DOHH2 (cell line): Measurements from ENCODE around the gene SFRP5.

Experiments
- H3F3A ChIP-seq: fragments of 200-600 bp; sonication (generic), shearing (Covaris generic); 2 replicates; pipeline ENCODE4 v1.6.0; 2016; ENCODE audit warnings: antibody characterized with exemption, mild to moderate bottlenecking; ENCODE audit not compliant: control insufficient read depth, insufficient read depth
- H3K27ac ChIP-seq: fragments of 200-600 bp; sonication (generic); 2 replicates; pipeline ENCODE4 v1.5.1; 2014; ENCODE audit warnings: low read depth, mild to moderate bottlenecking, low read length, moderate library complexity
- H3K27me3 ChIP-seq: fragments of 200-600 bp; sonication (generic); 2 replicates; pipeline ENCODE4 v1.6.1; 2014; ENCODE audit warnings: mild to moderate bottlenecking, low read length, mixed read lengths; ENCODE audit not compliant: control insufficient read depth
- H3K36me3 ChIP-seq: fragments of 200-600 bp; sonication (generic); 2 replicates; pipeline ENCODE4 v1.6.1; 2014; ENCODE audit warnings: mild to moderate bottlenecking, low read length, moderate library complexity, mixed read lengths; ENCODE audit not compliant: control insufficient read depth
- H3K4me1 ChIP-seq: fragments of 200-600 bp; sonication (generic); 2 replicates; pipeline ENCODE4 v1.6.1; 2014; ENCODE audit warnings: mild to moderate bottlenecking, low read length, mixed read lengths; ENCODE audit not compliant: control insufficient read depth
- H3K4me2 ChIP-seq: fragments of 200-600 bp; sonication (generic); 2 replicates; pipeline ENCODE4 v1.6.0; 2014; ENCODE audit warnings: mild to moderate bottlenecking, low read length, moderate library complexity
- H3K4me3 ChIP-seq: fragments of 200-600 bp; sonication (generic); 2 replicates; pipeline ENCODE4 v1.5.1; 2014; ENCODE audit warnings: mild to moderate bottlenecking, low read length, mixed read lengths
- H3K79me2 ChIP-seq: fragments of 200-600 bp; sonication (generic); 2 replicates; pipeline ENCODE4 v1.6.1; 2014; ENCODE audit warnings: mild to moderate bottlenecking, low read length, mixed read lengths; ENCODE audit not compliant: control insufficient read depth
- H3K9me2 ChIP-seq: fragments of 200-600 bp; sonication (generic); replicated peaks from 2 replicates; pipeline ENCODE4 v1.6.1; 2014; ENCODE audit warnings: mild to moderate bottlenecking, low read length, mixed read lengths; ENCODE audit not compliant: control insufficient read depth
- H3K9me3 ChIP-seq: fragments of 200-600 bp; sonication (generic); 2 replicates; pipeline ENCODE4 v1.6.1; 2014; ENCODE audit warnings: antibody characterized with exemption, low read length, mixed read lengths; ENCODE audit not compliant: control insufficient read depth, insufficient read depth
- H4K20me1 ChIP-seq: fragments of 200-600 bp; sonication (generic); 2 replicates; pipeline ENCODE4 v1.6.0; 2014; ENCODE audit warnings: low read depth, mild to moderate bottlenecking, antibody characterized with exemption, low read length, moderate library complexity; ENCODE audit not compliant: control insufficient read depth, insufficient read depth
- CTCF ChIP-seq: fragments of 200-600 bp; sonication (generic); IDR thresholded peaks from one replicate; pipeline ENCODE4 v1.5.1; 2014; ENCODE audit warnings: antibody characterized with exemption, mild to moderate bottlenecking, low read depth, low read length; ENCODE audit not compliant: poor library complexity, severe bottlenecking
- EZH2phosphoT487 ChIP-seq: fragments of 200-600 bp; sonication (generic); IDR thresholded peaks from 2 replicates; pipeline ENCODE4 v1.6.1; 2017; ENCODE audit warnings: borderline replicate concordance, mild to moderate bottlenecking, antibody characterized with exemption, low read length, moderate library complexity, mixed read lengths

SFRP5 gene

GRCh38 chr10:97747573-97747972, 24.2 kb downstream of the SFRP5 start:
- Histone ChIP-seq H3K36me3 (peaks cover 93% of the 10 kb centered on the region), H3K9me3 (no peaks in the 10 kb centered on the region), H3K4me2 (no peak overlapping the region), H4K20me1 (peaks cover 4% of the 10 kb centered on the region; the same call in 1 of the 2 replicates), H3K79me2 (peaks cover 21% of the 10 kb centered on the region), H3K27me3 (no peaks in the 10 kb centered on the region), H3K27ac (no peak overlapping the region), H3F3A (no peaks in the 10 kb centered on the region), H3K9me2 (no peaks in the 10 kb centered on the region), H3K4me3 (no peak overlapping the region), H3K4me1 (no peaks in the 10 kb centered on the region)
- TF ChIP-seq CTCF = no peak
- TF ChIP-seq EZH2phosphoT487 = no peak

- H3K4me3 ChIP-seq = no peak overlapping the region
- H3K36me3 ChIP-seq = peaks cover 85% of the 10 kb centered on the region
- peaks cover 16% of the 10 kb centered on the region for H3K4me1 ChIP-seq
- H3F3A ChIP-seq = no peaks in the 10 kb centered on the region
- TF ChIP-seq CTCF = no peak
- TF ChIP-seq EZH2phosphoT487 = no peak
- no peaks in the 10 kb centered on the region for H3K9me3 ChIP-seq
- peaks cover 13% of the 10 kb centered on the region for H4K20me1 ChIP-seq
- H3K4me2 ChIP-seq = no peak overlapping the region
- peaks cover 50% of the 10 kb centered on the region for H3K79me2 ChIP-seq
- H3K27ac ChIP-seq = no peak overlapping the region
- H3K27me3 ChIP-seq = no peaks in the 10 kb centered on the region
- H3K9me2 ChIP-seq = no peaks in the 10 kb centered on the region
Observed at GRCh38 chr10:97744405-97745035, 27.3 kb downstream of the SFRP5 start.

GRCh38 chr10:97743169-97743943, 28.4 kb downstream of the SFRP5 start:
- Histone ChIP-seq H3F3A (no peaks in the 10 kb centered on the region), H3K27ac (no peak overlapping the region), H3K36me3 (peaks cover 79% of the 10 kb centered on the region), H3K9me2 (no peaks in the 10 kb centered on the region), H3K4me2 (no peak overlapping the region), H3K4me3 (no peak overlapping the region), H3K27me3 (no peaks in the 10 kb centered on the region), H4K20me1 (peaks cover 13% of the 10 kb centered on the region), H3K4me1 (peaks cover 25% of the 10 kb centered on the region), H3K79me2 (peaks cover 61% of the 10 kb centered on the region), H3K9me3 (no peaks in the 10 kb centered on the region)
- no peak for TF ChIP-seq CTCF
- no peak for TF ChIP-seq EZH2phosphoT487
